Motor neuron (in vitro differentiated cells): Measurements from ENCODE around the gene ABCA2. TPM values are rescaled to one million over a fixed set of nuclear protein-coding genes. Genes with fewer than 3 reads are reported as not detected.
A peak's percentile ranks its signal among the peaks of the same experiment; 100 is the strongest.

Experiments
- ATAC-seq, 8 experiments: fragments of 200-7000 bp; cut with Tn5 transposase; replicated peaks in 6 of 8; 2 replicates each; pipeline ENCODE4 v1.8.0; 2021; ENCODE audit warnings: mild to moderate bottlenecking in 8 of 8, moderate library complexity in 8 of 8
- H3K27ac ChIP-seq, 2 donors: fragments of 250-450 bp; sonication (Bioruptor Pico); 2 replicates each; pipeline ENCODE4 v1.9.0; 2021; ENCODE audit warnings: antibody characterized with exemption in 2 of 2, mild to moderate bottlenecking in 2 of 2, moderate library complexity in 1 of 2
- H3K4me1 ChIP-seq, 2 donors: fragments of 250-450 bp; sonication (Bioruptor Pico); replicated peaks in 1 of 2; 2 replicates each; pipeline ENCODE4 v1.6.1; 2021; ENCODE audit warnings: antibody characterized with exemption in 2 of 2, mild to moderate bottlenecking in 2 of 2, moderate library complexity in 1 of 2
- H3K4me3 ChIP-seq, 5 donors: fragments of 250-450 bp; sonication (Bioruptor Pico); 2 replicates each; pipeline ENCODE4 v1.9.0; 2021; ENCODE audit warnings: antibody characterized with exemption in 5 of 5, mild to moderate bottlenecking in 5 of 5, moderate library complexity in 4 of 5
- WGBS, 10 experiments: fragments of 450-650 bp; shearing (Covaris generic); methylation state at CpG; one replicate each; pipeline ENCODE4 v1.0.0; 2022; 5-methylcytosine and 5-hydroxymethylcytosine counted together
- in situ Hi-C, 9 experiments: fragments of 400-800 bp; cut with MboI; loops; one replicate each; pipeline ENCODE4 v1.15.0; 2021; ENCODE audit warnings: low sequenced_read_pairs in 9 of 9, low pct_unique_long_range_greater_than_20kb in 2 of 9; ENCODE audit not compliant: unreplicated experiment in 9 of 9
- total RNA-seq, 8 experiments: library from RNA; unstranded; fragments of 300-600 nt; gene quantifications; 2 replicates each; pipeline versions ENCODE4 v1.2.3 to v1.2.4, GENCODE V29; 2022

ABCA2 gene
- total RNA-seq, 8 experiments from 2014 or later = 8.1 to 27.9 (median 18.0) TPM

DNA sequence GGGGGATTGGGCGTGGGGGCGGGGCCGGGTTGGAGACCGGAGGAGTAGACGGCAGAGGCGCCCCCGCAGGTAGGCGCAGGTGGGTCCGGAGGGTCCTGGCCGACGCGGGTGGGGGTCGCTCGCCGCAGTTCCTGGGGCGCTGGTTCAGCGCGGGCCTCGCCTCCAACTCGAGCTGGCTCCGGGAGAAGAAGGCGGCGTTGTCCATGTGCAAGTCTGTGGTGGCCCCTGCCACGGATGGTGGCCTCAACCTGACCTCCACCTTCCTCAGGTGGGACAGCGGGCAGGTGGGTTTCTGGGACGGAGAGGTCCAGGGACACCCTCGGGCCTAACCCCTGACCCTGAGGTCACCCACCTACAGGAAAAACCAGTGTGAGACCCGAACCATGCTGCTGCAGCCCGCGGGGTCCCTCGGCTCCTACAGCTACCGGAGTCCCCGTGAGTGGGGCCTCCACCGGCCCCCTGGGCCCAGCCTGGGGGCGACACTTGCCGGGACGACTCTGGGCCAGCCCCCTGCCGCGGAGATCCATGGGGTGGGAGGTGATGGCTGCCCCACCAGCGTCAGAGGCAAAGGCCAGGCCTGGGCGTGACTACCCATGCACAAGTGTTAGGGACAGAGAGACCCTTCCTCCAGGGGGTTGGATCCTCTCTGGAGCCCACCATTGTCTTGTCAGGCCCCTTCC lies 49.0 kb downstream of the ABCA2 start:
- Histone ChIP-seq H3K4me3 (peak overlapping the region in 3 of 5 donors; percentile 12 to 33 (median 28)), H3K27ac (no peak overlapping the region), H3K4me1 (peaks cover 3 to 10% of the 10 kb centered on the region in 2 donors)
- peak in 3 of 8 experiments; percentile 0 to 4 (median 1) for ATAC-seq
- whole genome bisulfite sequencing, 10 experiments = no CpG with 5 or more reads among the region's 41 CpGs
- in situ Hi-C loops = no loop called here

DNA sequence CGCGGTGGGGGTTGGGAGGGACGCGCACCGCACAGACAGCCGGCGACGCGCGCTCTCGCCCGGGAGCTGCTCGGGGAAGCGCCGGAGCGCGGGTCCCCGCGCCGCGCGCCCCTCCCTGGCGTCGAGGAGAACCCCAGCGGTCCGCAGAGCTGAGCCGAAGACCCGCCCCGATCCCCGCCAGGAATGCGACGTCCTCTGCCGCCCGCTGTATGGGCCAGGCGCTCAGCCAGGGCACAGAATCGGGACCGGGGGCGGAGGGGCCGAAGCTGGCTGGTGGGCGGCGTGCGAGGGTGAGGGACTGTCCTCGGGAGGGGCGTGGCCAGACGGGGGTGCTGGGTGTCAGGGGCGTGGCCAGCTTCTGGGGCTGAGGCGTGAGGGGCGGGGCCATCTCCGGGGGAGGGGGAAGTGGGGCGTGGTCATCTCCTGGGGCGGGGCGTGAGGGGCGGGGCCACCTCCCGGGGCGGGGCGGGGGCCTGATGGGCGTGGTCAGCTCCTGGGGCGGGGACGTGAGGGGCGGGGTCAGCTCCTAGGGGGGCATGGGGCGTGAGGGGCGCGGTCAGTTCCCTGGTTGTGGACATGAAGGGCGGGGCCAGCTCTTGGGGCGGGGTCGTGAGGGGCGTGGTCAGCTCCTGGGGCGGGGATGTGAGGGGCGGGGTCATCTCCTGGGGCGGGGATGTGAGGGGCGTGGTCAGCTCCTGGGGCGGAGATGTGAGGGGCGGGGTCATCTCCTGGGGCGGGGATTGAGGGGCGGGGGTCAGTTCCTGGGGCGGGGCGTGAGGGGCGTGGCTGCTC lies 49.8 kb downstream of the ABCA2 start:
- Histone ChIP-seq H3K27ac (peak overlapping the region in 1 of 2 donors; percentile 37), H3K4me1 (peaks cover 3 to 10% of the 10 kb centered on the region in 2 donors), H3K4me3 (peak overlapping the region; percentile 29 to 46 (median 37))
- no CpG with 5 or more reads among the region's 78 CpGs for WGBS, 10 experiments
- peak; percentile 0 to 82 (median 78) for ATAC-seq
- in situ Hi-C loops = no loop called here

DNA sequence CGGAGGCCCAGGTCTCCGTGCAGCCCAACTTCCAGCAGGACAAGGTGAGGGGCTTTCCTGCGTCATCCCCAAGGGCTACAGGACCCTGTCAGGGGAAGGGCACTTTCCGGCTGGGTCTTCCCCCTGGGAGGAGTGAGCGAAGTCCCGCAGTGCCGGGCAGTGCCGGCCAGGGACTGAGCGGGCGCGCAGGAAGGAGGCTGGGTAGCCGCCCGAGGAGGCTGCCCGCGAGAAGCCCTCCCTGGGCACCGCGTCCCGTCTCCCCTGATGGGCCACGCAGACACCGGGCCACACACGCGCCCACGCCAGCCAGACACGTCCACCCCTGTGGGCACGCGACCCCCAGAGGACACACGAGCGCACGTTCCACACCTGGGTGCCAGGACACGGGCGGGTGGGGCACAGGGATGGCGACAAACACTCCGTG lies 50.4 kb downstream of the ABCA2 start:
- peaks cover 3 to 10% of the 10 kb centered on the region in 2 donors for H3K4me1 ChIP-seq
- 19 to 100% (median 80%) methylated on average over 1 to 17 of the region's 33 CpGs; no CpG with 5 or more reads in 7 of the 10 experiments for WGBS, 10 experiments
- peak overlapping the region in 1 of 2 donors; percentile 37 for H3K27ac ChIP-seq
- in situ Hi-C loops = no loop called here
- peak in 6 of 8 experiments; percentile 20 to 52 (median 44) for ATAC-seq
- peak overlapping the region; percentile 29 to 46 (median 37) for H3K4me3 ChIP-seq

DNA sequence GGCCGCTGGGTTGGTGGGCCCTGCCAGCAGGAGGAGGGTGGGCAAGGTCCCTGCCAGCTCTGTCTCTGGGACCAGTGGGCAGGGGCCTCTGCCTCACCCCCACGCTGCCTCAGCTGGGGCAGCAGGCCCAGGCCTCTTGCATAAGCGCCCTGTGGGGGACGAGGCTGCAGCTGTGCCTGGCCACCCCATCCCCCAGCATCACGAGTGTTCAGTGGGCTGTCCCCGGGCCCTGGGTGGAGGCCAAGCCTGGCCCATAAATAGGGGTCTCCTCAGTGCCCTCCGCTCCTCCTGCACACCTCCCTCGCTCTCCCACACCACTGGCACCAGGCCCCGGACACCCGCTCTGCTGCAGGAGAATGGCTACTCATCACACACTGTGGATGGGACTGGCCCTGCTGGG lies 50.8 kb downstream of the ABCA2 start, which contains the start of gene PTGDS:
Gene PTGDS (plus strand): TSS at position 282 of the 400 bp plus-strand sequence. CDS start 75 bp downstream, at position 357.
- H3K27ac ChIP-seq = peak within 1 kb of the TSS in 1 of 2 donors; percentile 37
- peaks cover 3 to 10% of the 10 kb centered on the region in 2 donors for H3K4me1 ChIP-seq
- peak within 1 kb of the TSS; percentile 29 to 46 (median 37) for H3K4me3 ChIP-seq
- in situ Hi-C loops = no loop called here
- 50 to 67% (median 54%) methylated on average over 2 to 6 of the region's 10 CpGs; no CpG with 5 or more reads in 7 of the 10 experiments for WGBS, 10 experiments
- peak in 5 of 8 experiments; percentile 17 to 48 (median 31) for ATAC-seq

DNA sequence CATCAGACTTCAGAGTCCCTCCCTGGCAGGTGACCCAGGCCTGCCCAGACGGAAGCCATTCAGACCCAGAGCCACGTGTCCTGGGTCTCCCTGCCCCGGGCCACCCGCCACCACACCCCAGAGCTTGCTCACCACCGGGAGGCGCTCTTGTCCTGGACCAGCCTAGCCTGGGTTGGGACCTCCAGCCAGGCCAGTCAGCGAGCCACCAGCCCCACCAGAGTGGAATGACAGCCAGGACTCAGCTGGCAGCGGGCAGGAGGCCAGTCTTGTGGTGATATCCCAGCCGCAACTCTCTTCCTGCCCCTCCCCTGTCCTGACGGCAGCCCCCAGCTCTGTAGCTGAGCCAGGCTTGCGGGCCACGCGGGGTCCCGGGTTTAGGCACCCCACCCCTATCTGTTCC lies 52.4 kb downstream of the ABCA2 start:
- Histone ChIP-seq H3K27ac (no peak overlapping the region), H3K4me1 (peaks cover 3 to 10% of the 10 kb centered on the region in 2 donors), H3K4me3 (no peak overlapping the region)
- in situ Hi-C loops = no loop called here
- ATAC-seq = peak in 3 of 8 experiments; percentile 1 to 33 (median 14)
- 25 to 72% methylated on average over 3 to 5 of the region's 14 CpGs; no CpG with 5 or more reads in 8 of the 10 experiments for WGBS, 10 experiments

DNA sequence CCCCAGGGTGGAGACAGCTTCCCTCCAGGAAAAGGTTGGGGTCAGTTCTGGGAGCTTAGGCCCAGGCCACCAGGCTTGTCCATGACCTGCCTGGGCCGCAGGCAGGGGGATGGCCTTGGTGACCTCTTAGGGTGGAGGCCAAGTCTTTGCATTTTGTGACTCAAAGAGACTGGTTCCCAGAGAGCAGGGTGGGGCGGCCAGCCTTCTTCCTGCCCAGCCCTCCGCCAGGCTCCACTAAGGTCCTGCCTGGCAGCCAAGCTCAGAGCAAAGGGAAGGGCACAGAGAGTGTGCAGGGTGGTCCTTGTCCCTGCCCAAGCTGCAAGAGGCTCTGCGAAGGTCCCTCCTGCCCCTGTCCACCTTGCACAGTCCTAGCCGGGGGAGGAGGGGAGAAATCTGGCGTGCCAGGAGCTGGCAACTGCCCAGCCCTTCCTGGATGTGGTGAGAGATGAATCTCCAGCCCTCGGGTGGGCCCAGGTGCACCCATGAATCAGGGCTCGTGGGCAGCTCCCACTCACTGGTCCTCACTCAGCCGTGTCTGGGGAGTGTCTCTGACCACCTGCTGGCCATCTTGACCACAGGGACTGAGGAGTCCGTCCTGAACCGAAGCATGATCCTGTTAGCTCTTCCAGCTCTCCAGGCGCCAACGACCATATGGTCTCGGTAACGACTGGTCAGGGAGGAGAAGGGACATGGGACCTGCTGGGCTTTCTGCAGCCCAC lies 53.1 kb downstream of the ABCA2 start:
- no peak overlapping the region for H3K27ac ChIP-seq
- H3K4me1 ChIP-seq = peaks cover 3 to 10% of the 10 kb centered on the region in 2 donors
- H3K4me3 ChIP-seq = no peak overlapping the region
- 0 to 86% (median 20%) methylated on average over 1 to 11 of the region's 15 CpGs; no CpG with 5 or more reads in 5 of the 10 experiments for WGBS, 10 experiments
- in situ Hi-C loops = no loop called here
- peak in 3 of 8 experiments; percentile 11 to 64 (median 43) for ATAC-seq

DNA sequence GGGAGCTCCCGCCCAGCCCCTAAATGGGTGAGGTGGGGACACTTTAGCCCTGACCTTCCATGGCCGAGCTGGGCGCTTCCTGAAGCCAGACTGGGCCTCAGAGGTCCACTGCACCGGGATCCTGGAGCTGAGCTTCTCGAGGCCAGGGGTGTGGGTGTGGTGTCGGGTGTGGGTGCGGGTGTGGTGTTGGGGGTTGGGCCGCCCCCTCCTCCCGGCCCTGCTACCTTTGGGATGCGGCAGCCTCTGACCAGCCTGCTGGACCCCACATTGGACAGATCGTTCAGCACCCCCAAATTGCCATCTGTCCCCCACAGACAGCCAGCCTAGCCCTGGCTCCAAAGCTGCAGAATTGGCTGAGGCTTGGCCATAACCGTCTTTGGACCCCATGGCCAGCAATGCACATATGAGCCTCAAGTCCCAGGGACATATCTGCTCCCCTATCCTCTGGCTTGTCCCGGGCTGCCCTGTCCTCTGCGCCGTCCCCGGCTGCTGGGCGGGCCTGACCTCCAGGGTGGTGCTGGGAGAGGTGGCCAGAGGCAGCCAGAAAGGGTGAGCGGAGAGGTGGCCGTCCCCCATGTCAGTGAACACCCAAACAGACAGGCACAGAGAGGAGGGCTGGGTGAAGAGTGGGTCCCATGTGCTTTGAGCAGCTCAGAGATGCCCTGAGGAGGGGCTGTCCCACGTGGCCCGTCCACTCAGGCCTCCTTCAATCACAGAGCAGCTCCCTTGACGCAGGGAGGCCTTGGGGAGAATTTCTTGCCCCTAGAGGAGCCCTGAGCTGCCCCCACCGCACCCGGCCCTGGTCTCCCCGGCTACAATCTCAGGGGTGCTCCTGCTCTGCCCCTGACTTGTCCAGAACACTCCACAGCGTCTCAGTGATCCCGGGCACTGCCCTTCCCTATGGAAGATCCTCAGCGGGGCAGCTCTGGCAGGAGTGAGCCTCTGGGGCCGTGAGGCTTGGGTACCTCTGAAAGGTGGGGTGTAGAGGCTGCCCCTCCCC lies 54.1 kb downstream of the ABCA2 start:
- ATAC-seq = no peak
- Histone ChIP-seq H3K4me3 (no peak overlapping the region), H3K27ac (no peak overlapping the region), H3K4me1 (peaks cover under 1 to 9% of the 10 kb centered on the region in 2 donors)
- 67 to 80% (median 74%) methylated on average over 1 to 12 of the region's 29 CpGs; no CpG with 5 or more reads in 4 of the 10 experiments for WGBS, 10 experiments
- in situ Hi-C loops = no loop called here

DNA sequence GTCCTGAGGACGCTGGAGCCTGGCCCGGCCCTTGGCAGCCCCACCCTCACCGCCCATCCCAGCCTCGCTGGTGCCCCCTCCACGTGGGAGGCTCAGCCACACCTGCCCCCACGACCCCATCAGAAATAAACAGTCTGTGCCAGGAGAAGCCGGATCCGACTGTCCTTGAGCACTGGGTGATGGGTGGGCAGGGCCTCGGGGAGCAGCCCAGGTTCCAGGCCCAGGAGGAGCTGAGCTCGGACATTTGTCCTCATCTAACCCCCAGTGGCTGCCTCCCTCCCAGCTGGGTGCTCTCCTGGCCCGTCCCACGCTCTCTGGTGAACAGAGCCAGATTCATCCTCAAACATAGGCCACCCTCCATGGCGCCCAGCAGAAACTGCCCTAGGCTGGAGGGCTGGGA lies 55.3 kb downstream of the ABCA2 start:
- no peak for ATAC-seq
- Histone ChIP-seq H3K27ac (no peak overlapping the region), H3K4me3 (no peak overlapping the region), H3K4me1 (peaks cover 11 to 15% of the 10 kb centered on the region in 2 donors)
- in situ Hi-C loops = no loop called here
- WGBS, 10 experiments = 72 to 100% (median 80%) methylated on average over 1 to 3 of the region's 13 CpGs; no CpG with 5 or more reads in 7 of the 10 experiments

DNA sequence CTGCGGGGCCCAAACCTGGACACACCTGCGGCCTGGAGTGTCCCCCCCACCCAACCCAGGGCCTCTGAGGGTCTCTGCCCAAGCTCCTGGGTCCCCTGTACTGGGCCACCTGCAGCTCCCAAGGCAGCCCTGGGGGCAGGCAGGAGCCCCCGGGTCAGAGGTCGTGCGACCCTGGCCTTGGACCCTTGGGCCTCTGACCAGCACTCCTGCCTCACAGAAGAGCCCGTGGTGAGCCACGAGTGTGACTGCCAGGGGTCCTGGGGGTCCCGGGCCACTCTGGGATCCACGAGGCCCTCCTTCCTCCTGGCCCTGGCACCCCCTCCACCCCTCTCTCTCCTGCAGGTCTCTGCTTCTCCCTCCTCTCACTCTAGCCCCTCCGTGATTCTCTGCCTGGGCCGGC lies 55.7 kb downstream of the ABCA2 start:
- no CpG with 5 or more reads among the region's 11 CpGs for WGBS, 10 experiments
- H3K27ac ChIP-seq = no peak overlapping the region
- ATAC-seq = no peak
- in situ Hi-C loops = no loop called here
- H3K4me1 ChIP-seq = peaks cover 11 to 13% of the 10 kb centered on the region in 2 donors
- no peak overlapping the region for H3K4me3 ChIP-seq

DNA sequence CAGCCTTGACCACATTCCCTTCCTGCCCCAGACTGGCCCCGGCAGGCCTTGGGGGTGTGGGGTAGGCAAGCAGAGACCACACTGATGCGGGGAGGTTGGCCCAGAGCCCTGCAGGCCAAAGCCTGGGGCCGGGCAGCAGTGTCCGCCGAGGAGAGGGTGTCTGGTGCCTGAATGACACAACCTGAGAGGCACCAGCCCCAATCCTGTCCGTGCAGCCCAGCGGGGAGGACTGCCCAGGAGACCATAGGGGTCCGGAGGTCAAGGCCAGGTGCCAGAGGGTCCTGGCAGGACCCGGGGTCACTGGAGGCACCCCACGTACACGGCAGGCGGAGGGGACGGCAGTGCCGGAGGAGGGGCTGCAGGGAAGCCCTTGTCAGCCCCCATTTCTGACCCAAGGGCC lies 56.3 kb downstream of the ABCA2 start:
- in situ Hi-C loops = no loop called here
- WGBS, 10 experiments = 60 to 100% (median 90%) methylated on average over 1 to 2 of the region's 14 CpGs; no CpG with 5 or more reads in 7 of the 10 experiments
- no peak overlapping the region for H3K27ac ChIP-seq
- peaks cover 11% of the 10 kb centered on the region in 2 donors for H3K4me1 ChIP-seq
- H3K4me3 ChIP-seq = no peak overlapping the region
- ATAC-seq = no peak

DNA sequence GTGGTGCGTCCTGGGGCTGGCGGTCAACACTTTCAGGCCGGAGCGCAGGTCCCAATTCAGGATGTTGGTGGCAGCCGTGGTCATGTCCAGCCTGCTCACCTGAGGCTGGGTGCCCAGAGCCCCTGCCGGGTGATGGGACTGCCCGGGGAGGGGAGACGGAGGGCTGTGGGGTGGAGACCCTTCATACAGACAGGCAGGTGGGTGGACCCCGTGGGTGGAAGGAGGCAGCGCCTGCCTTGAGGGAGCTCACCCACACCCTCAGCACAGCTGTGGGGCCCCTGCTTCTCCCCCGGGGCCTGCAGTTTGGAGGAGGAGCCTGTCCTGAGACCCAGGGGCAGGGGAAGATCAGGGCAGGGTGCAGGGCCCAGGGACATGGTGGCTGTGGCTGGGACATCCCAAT lies 57.7 kb downstream of the ABCA2 start:
- no peak overlapping the region for H3K4me3 ChIP-seq
- ATAC-seq = no peak
- in situ Hi-C loops = no loop called here
- no peak overlapping the region for H3K27ac ChIP-seq
- H3K4me1 ChIP-seq = peaks cover 20 to 21% of the 10 kb centered on the region in 2 donors
- 20 to 100% (median 76%) methylated on average over 1 to 5 of the region's 11 CpGs; no CpG with 5 or more reads in 7 of the 10 experiments for WGBS, 10 experiments

DNA sequence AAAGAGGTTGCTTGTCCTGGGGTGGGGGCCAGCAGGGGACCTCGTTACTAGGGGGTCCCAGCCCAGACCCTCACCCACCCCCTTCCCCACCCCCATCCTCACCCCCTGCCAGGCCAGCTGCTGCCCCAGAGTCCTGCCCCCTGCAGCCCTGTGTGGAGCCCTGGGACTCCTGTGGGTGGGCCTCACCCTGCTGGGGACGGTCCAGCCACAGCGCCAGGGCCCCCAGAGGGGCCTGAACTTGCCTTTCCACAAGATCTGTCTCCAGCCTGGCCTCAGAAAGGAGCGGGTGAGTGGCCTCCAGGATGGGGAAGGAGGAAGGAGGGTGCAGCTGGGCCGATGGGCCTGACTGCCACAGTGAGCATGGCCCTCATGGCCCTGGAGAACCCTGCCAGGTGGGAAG lies 58.3 kb downstream of the ABCA2 start:
- Histone ChIP-seq H3K4me1 (peaks cover 20 to 21% of the 10 kb centered on the region in 2 donors), H3K27ac (no peak overlapping the region), H3K4me3 (no peak overlapping the region)
- in situ Hi-C loops = no loop called here
- no peak for ATAC-seq
- no CpG with 5 or more reads among the region's 5 CpGs for WGBS, 10 experiments
